HEK293 (cell line): Measurements from ENCODE around the gene PTK7.
"Not testable (repeated sequence)": the region's sequence is repeated elsewhere in the genome, so short reads cannot be mapped to it uniquely, and the experiment has no call there.

Experiments
- CTCF ChIA-PET: fragments of 350-600 bp; formaldehyde crosslinking; extraction: SDS; loops from one replicate; lab custom pipeline; 2021; ENCODE audit warnings: antibody characterized with exemption; lab: Yijun Ruan, JAX
- POLR2A ChIA-PET: fragments of 300-600 bp; formaldehyde crosslinking; extraction: SDS; loops from one replicate; lab custom pipeline; 2020; ENCODE audit warnings: antibody characterized with exemption, inconsistent platforms; lab: Yijun Ruan, JAX
- H3K27ac ChIP-seq: fragments of 200-500 bp; sonication (Bioruptor generic); 2 replicates; pipeline ENCODE4 v1.5.1; 2014; ENCODE audit warnings: low read depth, low read length, control low read depth, inconsistent platforms; ENCODE audit errors: extremely low read depth
- H3K36me3 ChIP-seq, 2 experiments: fragments of 200-500 bp in 1 of 2; sonication (Bioruptor generic) in 1 of 2; 1 replicate in 1 of 2; 2 replicates in 1 of 2; pipeline ENCODE4 v1.5.1; 2014 to 2017; ENCODE audit warnings: inconsistent platforms in 2 of 2, low read length in 2 of 2; ENCODE audit not compliant: control insufficient read depth in 2 of 2, insufficient read depth in 1 of 2
- H3K4me1 ChIP-seq: fragments of 200-500 bp; sonication (Bioruptor generic); 2 replicates; pipeline ENCODE4 v1.5.1; 2014; ENCODE audit warnings: mild to moderate bottlenecking, low read length, inconsistent platforms; ENCODE audit not compliant: control insufficient read depth, insufficient read depth
- H3K4me3 ChIP-seq: 2 replicates; pipeline ENCODE4 v1.5.1; 2011; ENCODE audit warnings: low read depth, mild to moderate bottlenecking, control low read depth, low read length, moderate library complexity
- H3K9me3 ChIP-seq: fragments of 200-500 bp; sonication (Bioruptor generic); 2 replicates; pipeline ENCODE4 v1.5.1; 2014; ENCODE audit warnings: low read depth, low read length, inconsistent platforms; ENCODE audit not compliant: control insufficient read depth, insufficient read depth
- AEBP2 ChIP-seq: fragments of 450-650 bp; formaldehyde crosslinking; IDR thresholded peaks from 2 replicates; pipeline ENCODE4 v1.5.1; 2016; ENCODE audit warnings: missing biosample characterization, missing genetic modification characterization, borderline replicate concordance
- BCL11A ChIP-seq: fragments of 450-650 bp; formaldehyde crosslinking; IDR thresholded peaks from 2 replicates; pipeline ENCODE4 v1.5.1; 2016; ENCODE audit warnings: low read depth, missing biosample characterization, missing genetic modification characterization
- EGR2 ChIP-seq: fragments of 450-650 bp; formaldehyde crosslinking; IDR thresholded peaks from 2 replicates; pipeline ENCODE4 v1.5.1; 2016; ENCODE audit warnings: low read depth, missing biosample characterization, missing genetic modification characterization
- HIC1 ChIP-seq: fragments of 450-650 bp; formaldehyde crosslinking; IDR thresholded peaks from 2 replicates; pipeline ENCODE4 v1.5.1; 2016; ENCODE audit warnings: missing biosample characterization, missing genetic modification characterization
- HOXC10 ChIP-seq: sonication (generic); formaldehyde crosslinking; IDR thresholded peaks from 2 replicates; pipeline ENCODE4 v1.8.1; 2023; ENCODE audit warnings: mild to moderate bottlenecking, missing genetic modification reagents
- KLF1 ChIP-seq: fragments of 450-650 bp; formaldehyde crosslinking; IDR thresholded peaks from 2 replicates; pipeline ENCODE4 v1.5.1; 2016; ENCODE audit warnings: missing biosample characterization, missing genetic modification characterization
- OSR2 ChIP-seq: fragments of 450-650 bp; formaldehyde crosslinking; IDR thresholded peaks from 2 replicates; pipeline ENCODE4 v1.5.1; 2016; ENCODE audit warnings: missing biosample characterization, missing genetic modification characterization
- PRDM6 ChIP-seq: fragments of 450-650 bp; formaldehyde crosslinking; IDR thresholded peaks from 2 replicates; pipeline ENCODE4 v1.5.1; 2017; ENCODE audit warnings: missing biosample characterization, missing genetic modification characterization
- SALL2 ChIP-seq: fragments of 450-650 bp; formaldehyde crosslinking; IDR thresholded peaks from 2 replicates; pipeline ENCODE4 v1.5.0; 2017; ENCODE audit warnings: missing biosample characterization, mild to moderate bottlenecking, missing genetic modification characterization, borderline replicate concordance
- SCRT2 ChIP-seq: fragments of 450-650 bp; formaldehyde crosslinking; IDR thresholded peaks from 2 replicates; pipeline ENCODE4 v1.5.1; 2016; ENCODE audit warnings: missing biosample characterization, missing genetic modification characterization
- YY2 ChIP-seq: fragments of 450-650 bp; formaldehyde crosslinking; IDR thresholded peaks from 2 replicates; pipeline ENCODE4 v1.5.1; 2016; ENCODE audit warnings: missing biosample characterization, missing genetic modification characterization
- ZFHX2 ChIP-seq: fragments of 450-650 bp; formaldehyde crosslinking; conservative IDR thresholded peaks from 2 replicates; pipeline ENCODE4 v1.5.1; 2016; ENCODE audit warnings: missing biosample characterization, missing genetic modification characterization
- ZNF121 ChIP-seq: fragments of 450-650 bp; formaldehyde crosslinking; IDR thresholded peaks from 2 replicates; pipeline ENCODE4 v1.5.1; 2016; ENCODE audit warnings: missing biosample characterization, missing genetic modification characterization
- ZNF26 ChIP-seq: fragments of 450-650 bp; formaldehyde crosslinking; IDR thresholded peaks from 2 replicates; pipeline ENCODE4 v1.5.1; 2016; ENCODE audit warnings: missing biosample characterization, missing genetic modification characterization
- ZNF274 ChIP-seq, 2 experiments: fragments of 200-500 bp in 1 of 2; fragments of 450-650 bp in 1 of 2; sonication (Bioruptor generic) in 1 of 2; formaldehyde crosslinking in 1 of 2; IDR thresholded peaks; 2 replicates each; pipeline versions ENCODE4 v1.5.1 to v1.6.1; 2014 to 2016; ENCODE audit warnings: borderline replicate concordance in 1 of 2, inconsistent platforms in 1 of 2, low read length in 1 of 2, missing biosample characterization in 1 of 2, missing genetic modification characterization in 1 of 2
- ZNF600 ChIP-seq: fragments of 450-650 bp; formaldehyde crosslinking; IDR thresholded peaks from 2 replicates; pipeline ENCODE4 v1.5.1; 2016; ENCODE audit warnings: missing biosample characterization, missing genetic modification characterization
- TF ChIP-seq, protein P1 (sequence below): fragments of 450-650 bp; formaldehyde crosslinking; IDR thresholded peaks from 2 replicates; pipeline ENCODE4 v1.5.1; 2016; ENCODE audit warnings: missing biosample characterization, missing genetic modification characterization
- TF ChIP-seq, protein P2 (sequence below): fragments of 450-650 bp; formaldehyde crosslinking; IDR thresholded peaks from 2 replicates; pipeline ENCODE4 v1.5.1; 2016; ENCODE audit warnings: missing biosample characterization, missing genetic modification characterization

The PTK7 gene

GRCh38 chr6:43138267-43138666 lies 62.2 kb downstream of the PTK7 start:
- H3K9me3 ChIP-seq, result no peaks in the 10 kb centered on the region
- H3K4me3 ChIP-seq, result no peak overlapping the region
- H3K4me1 ChIP-seq, result no peaks in the 10 kb centered on the region
- H3K36me3 ChIP-seq, result peaks cover 0 to 20% of the 10 kb centered on the region in 2 experiments; a peak in 2 of 3 replicates
- CTCF ChIA-PET, result interaction anchor here (0.7 kb wide), 1 partner anchor 67 kb away, joined by 4 read pairs; no protein-coding TSS in a partner anchor
- no peak overlapping the region for H3K27ac ChIP-seq
- POLR2A ChIA-PET, result interaction anchor here (0.6 kb wide), 1 partner anchor 30 kb away, joined by 3 read pairs; no protein-coding TSS in a partner anchor
- TF ChIP-seq PRDM6 (tag by site-specific recombination) (no peak), ZNF121 (tag by site-specific recombination) (peak; percentile 73; the same call in 1 of the 2 replicates)

- not testable (repeated sequence) for H3K4me1 ChIP-seq, H3K27ac ChIP-seq, H3K4me3 ChIP-seq, H3K9me3 ChIP-seq
- TF ChIP-seq ZFHX2 (tag by site-specific recombination) (peak; percentile 63), EGR2 (peak; percentile 61), KLF1 (tag by site-specific recombination) (peak; percentile 42; the same call in 1 of the 2 replicates)
- CTCF ChIA-PET, result interaction anchor here (0.7 kb wide), 4 partner anchors 9 to 499 kb away, joined by 3 to 5 read pairs (median 4); no protein-coding TSS in a partner anchor
- peaks cover 0 to 23% of the 10 kb centered on the region in 2 experiments; a peak in 2 of 3 replicates for H3K36me3 ChIP-seq
- POLR2A ChIA-PET, result interaction anchor here (1.2 kb wide), 1 partner anchor 211 kb away, joined by 3 read pairs; the partner anchor contains the start of gene CNPY3
Measured at GRCh38 chr6:43139973-43140372, 63.9 kb downstream of the PTK7 start.

DNA sequence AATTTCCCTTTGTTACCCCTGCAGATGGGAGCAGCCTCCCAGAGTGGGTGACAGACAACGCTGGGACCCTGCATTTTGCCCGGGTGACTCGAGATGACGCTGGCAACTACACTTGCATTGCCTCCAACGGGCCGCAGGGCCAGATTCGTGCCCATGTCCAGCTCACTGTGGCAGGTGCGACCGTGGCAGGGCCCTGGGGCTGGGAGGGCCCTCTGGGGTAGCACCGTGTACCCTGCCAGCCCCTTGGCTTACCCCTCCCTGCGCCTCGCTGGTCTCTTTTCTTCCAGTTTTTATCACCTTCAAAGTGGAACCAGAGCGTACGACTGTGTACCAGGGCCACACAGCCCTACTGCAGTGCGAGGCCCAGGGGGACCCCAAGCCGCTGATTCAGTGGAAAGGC lies 65.5 kb downstream of the PTK7 start:
- peaks cover 0 to 39% of the 10 kb centered on the region in 2 experiments; a peak in 2 of 3 replicates for H3K36me3 ChIP-seq
- ChIA-PET CTCF (interaction anchor here (0.7 to 4.0 kb wide), 5 partner anchors 15 to 218 kb away, joined by 3 to 83 read pairs (median 26); partner anchors contain the start of genes KLC4, MRPL2 and PTK7), POLR2A (interaction anchor here (1.2 to 2.9 kb wide), 2 partner anchors 65 to 82 kb away, joined by 3 to 18 read pairs; partner anchors contain the start of genes KLC4, MRPL2 and PTK7)
- H3K27ac ChIP-seq, result no peak overlapping the region
- no peaks in the 10 kb centered on the region for H3K4me1 ChIP-seq
- no peaks in the 10 kb centered on the region for H3K9me3 ChIP-seq
- H3K4me3 ChIP-seq, result no peak overlapping the region
- TF ChIP-seq ZNF26 (tag by site-specific recombination) (no peak), ZNF274 (IDR thresholded peaks at IDR 0.05; ENCODE audit: low read length) (no peak), ZNF274 (tag by site-specific recombination; IDR thresholded peaks at IDR 0.05; ENCODE audit: borderline replicate concordance) (no peak), SCRT2 (tag by site-specific recombination) (no peak), HOXC10 (CRISPR knock-in tag) (no peak), OSR2 (tag by site-specific recombination) (no peak), ZNF600 (no peak), AEBP2 (tag by site-specific recombination) (no peak), YY2 (tag by site-specific recombination) (no peak), BCL11A (tag by site-specific recombination) (no peak), SALL2 (tag by site-specific recombination) (no peak), HIC1 (tag by site-specific recombination) (no peak)
- TF ChIP-seq, protein P1, sequence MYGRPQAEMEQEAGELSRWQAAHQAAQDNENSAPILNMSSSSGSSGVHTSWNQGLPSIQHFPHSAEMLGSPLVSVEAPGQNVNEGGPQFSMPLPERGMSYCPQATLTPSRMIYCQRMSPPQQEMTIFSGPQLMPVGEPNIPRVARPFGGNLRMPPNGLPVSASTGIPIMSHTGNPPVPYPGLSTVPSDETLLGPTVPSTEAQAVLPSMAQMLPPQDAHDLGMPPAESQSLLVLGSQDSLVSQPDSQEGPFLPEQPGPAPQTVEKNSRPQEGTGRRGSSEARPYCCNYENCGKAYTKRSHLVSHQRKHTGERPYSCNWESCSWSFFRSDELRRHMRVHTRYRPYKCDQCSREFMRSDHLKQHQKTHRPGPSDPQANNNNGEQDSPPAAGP (tag by site-specific recombination), result no peak
- TF ChIP-seq, protein P2, sequence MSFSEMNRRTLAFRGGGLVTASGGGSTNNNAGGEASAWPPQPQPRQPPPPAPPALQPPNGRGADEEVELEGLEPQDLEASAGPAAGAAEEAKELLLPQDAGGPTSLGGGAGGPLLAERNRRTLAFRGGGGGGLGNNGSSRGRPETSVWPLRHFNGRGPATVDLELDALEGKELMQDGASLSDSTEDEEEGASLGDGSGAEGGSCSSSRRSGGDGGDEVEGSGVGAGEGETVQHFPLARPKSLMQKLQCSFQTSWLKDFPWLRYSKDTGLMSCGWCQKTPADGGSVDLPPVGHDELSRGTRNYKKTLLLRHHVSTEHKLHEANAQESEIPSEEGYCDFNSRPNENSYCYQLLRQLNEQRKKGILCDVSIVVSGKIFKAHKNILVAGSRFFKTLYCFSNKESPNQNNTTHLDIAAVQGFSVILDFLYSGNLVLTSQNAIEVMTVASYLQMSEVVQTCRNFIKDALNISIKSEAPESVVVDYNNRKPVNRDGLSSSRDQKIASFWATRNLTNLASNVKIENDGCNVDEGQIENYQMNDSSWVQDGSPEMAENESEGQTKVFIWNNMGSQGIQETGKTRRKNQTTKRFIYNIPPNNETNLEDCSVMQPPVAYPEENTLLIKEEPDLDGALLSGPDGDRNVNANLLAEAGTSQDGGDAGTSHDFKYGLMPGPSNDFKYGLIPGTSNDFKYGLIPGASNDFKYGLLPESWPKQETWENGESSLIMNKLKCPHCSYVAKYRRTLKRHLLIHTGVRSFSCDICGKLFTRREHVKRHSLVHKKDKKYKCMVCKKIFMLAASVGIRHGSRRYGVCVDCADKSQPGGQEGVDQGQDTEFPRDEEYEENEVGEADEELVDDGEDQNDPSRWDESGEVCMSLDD (tag by site-specific recombination), result no peak
